ENCODE measurements around the gene ABTB2. TPM values are rescaled to one million over a fixed set of nuclear protein-coding genes. Genes with fewer than 3 reads are reported as not detected.

ABTB2 gene
- total and polyA plus RNA-seq, 2 of the 8 experiments (the other 6 are each of a cell fraction or from before 2014, with no cell fraction given): 7.7 to 10.2 TPM

DNA sequence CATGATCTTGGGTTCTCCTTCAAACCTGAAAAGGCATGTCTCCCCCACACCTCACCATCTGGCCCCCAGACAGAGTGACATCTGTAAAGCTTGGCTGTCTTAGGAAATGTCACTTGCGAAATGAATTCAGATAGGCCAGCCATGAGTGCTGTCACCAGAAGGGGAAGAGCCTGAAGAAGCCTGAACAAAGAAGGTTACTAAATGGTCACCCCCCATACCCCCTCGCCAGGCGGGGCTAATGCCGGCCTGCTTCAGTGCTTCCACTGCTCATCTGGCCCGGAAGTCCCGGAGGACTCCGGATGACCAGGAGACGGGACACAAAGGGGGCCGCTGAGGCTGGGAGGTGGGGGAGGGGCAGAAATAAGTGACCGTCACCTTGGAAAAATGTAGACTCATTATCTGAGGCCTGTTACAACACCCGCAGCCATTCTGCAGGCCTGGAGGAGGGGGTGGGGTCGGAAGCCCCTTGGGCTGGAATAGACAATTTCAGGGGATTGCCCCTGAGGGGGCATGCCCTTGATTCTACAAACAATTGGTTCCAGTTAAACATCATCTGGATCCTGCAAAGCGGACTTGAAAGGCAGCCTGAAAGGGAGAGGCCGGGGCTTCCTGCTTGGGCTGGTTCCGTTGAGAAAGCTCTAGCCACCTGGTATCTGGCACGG, 209.2 kb downstream of the ABTB2 start:
- TF ChIP-seq TAF1 (IDR thresholded peaks at IDR 0.05; ENCODE audit: low read depth, low read length): no peak
- TF ChIP-seq YY1 (IDR thresholded peaks at IDR 0.05; ENCODE audit: low read depth, low read length): no peak
- no peak for TF ChIP-seq CBX8 (IDR thresholded peaks at IDR 0.05; ENCODE audit: borderline replicate concordance, low read depth, low read length)
- no peak for TF ChIP-seq RXRA (IDR thresholded peaks at IDR 0.05; ENCODE audit: insufficient read depth, low read depth, low read length)
- no peak for TF ChIP-seq PHF8 (conservative IDR thresholded peaks at IDR 0.05; ENCODE audit: low read depth, low read length)
- TF ChIP-seq BACH1 (IDR thresholded peaks at IDR 0.05; ENCODE audit: low read length): no peak
- no peak for TF ChIP-seq JUND (IDR thresholded peaks at IDR 0.05; ENCODE audit: low read length)
- no peak overlapping the region for H2BK15ac ChIP-seq (ENCODE audit: low read length)
- H3K23me2 ChIP-seq (ENCODE audit: low read depth, low read length): no peaks in the 10 kb centered on the region
- H3K4ac ChIP-seq (replicated peaks; ENCODE audit: insufficient read length, low read depth, low read length): no peak overlapping the region
- no peaks in the 10 kb centered on the region for H3K27me3 ChIP-seq (replicated peaks in 1 of 4; ENCODE audit: control insufficient read depth in 3 of 4, extremely low read depth in 1 of 4, insufficient read depth in 3 of 4, low read length in 3 of 4)
- H3K18ac ChIP-seq (ENCODE audit: extremely low read depth, low read length): no peak overlapping the region
- ChIA-PET CTCF (ENCODE audit: partially characterized antibody) (interaction anchor here (0.6 to 5.5 kb wide), 11 partner anchors 9 to 344 kb away, joined by 3 to 42 read pairs (median 5); partner anchors contain the start of gene ABTB2), POLR2A (ENCODE audit: partially characterized antibody) (no interaction called here)
- H3K4me3 ChIP-seq (ENCODE audit: extremely low read depth in 1 of 4, insufficient read depth in 2 of 4, low read depth in 3 of 4, low read length in 4 of 4): no peak overlapping the region
- no peak for DNase-seq (ENCODE audit: low read depth in 1 of 2, low spot score in 2 of 2)
- FAIRE-seq: no peak
- H3K79me2 ChIP-seq (ENCODE audit: control insufficient read depth in 1 of 2, insufficient read depth in 2 of 2, low read length in 2 of 2): no peaks in the 10 kb centered on the region
- no peak overlapping the region for H3K56ac ChIP-seq (replicated peaks; ENCODE audit: insufficient read length, low read depth, low read length)
- no peak overlapping the region for H2AK5ac ChIP-seq (ENCODE audit: low read depth, low read length)
- no peak overlapping the region for H3K27ac ChIP-seq (ENCODE audit: low read depth, low read length)
- no peaks in the 10 kb centered on the region for H3K9me3 ChIP-seq (ENCODE audit: insufficient read depth in 2 of 2, low read depth in 1 of 2, low read length in 1 of 2)
- no peak overlapping the region for H2AFZ ChIP-seq (ENCODE audit: low read length)
- no peak overlapping the region for H2BK5ac ChIP-seq (ENCODE audit: low read depth, low read length)
- no peak overlapping the region for H4K91ac ChIP-seq (replicated peaks; ENCODE audit: insufficient read length, low read length)
- peaks cover 17 to 51% (median 31%) of the 10 kb centered on the region in 4 experiments for H3K36me3 ChIP-seq (ENCODE audit: control insufficient read depth in 2 of 4, insufficient read depth in 4 of 4, low read length in 3 of 4)
- H3K23ac ChIP-seq (ENCODE audit: insufficient read length): no peak overlapping the region
- no peak overlapping the region for H3K4me2 ChIP-seq (ENCODE audit: insufficient read depth in 1 of 2, low read depth in 2 of 2, low read length in 2 of 2)
- H4K8ac ChIP-seq (ENCODE audit: extremely low read depth, insufficient read depth, low read length): no peak overlapping the region
- no peaks in the 10 kb centered on the region for H3K79me1 ChIP-seq (ENCODE audit: low read depth, low read length)
- peaks cover 6 to 11% of the 10 kb centered on the region in 2 experiments for H4K20me1 ChIP-seq (replicated peaks in 1 of 2; ENCODE audit: control insufficient read depth in 1 of 2, insufficient read depth in 2 of 2, low read length in 2 of 2)
- no peak overlapping the region for H3K9ac ChIP-seq (replicated peaks in 1 of 4; ENCODE audit: extremely low read depth in 1 of 4, low read depth in 3 of 4, low read length in 3 of 4)
- no peak overlapping the region for H2BK120ac ChIP-seq (replicated peaks; ENCODE audit: low read depth, low read length)
- 95% methylated on average over 14 of the region's 16 CpGs; no CpG with 5 or more reads in 1 of the 2 experiments for WGBS, 2 experiments (ENCODE audit: extremely low coverage in 1 of 2, insufficient coverage in 1 of 2, insufficient read length in 1 of 2, insufficient replicate concordance in 2 of 2, low coverage in 1 of 2, low lambda C conversion rate in 2 of 2, missing lambda C conversion rate in 1 of 2)
- no peak overlapping the region for H2BK12ac ChIP-seq (ENCODE audit: low read depth, low read length)
- H4K5ac ChIP-seq (ENCODE audit: insufficient read length, low read depth, low read length): no peak overlapping the region
- H3K4me1 ChIP-seq (replicated peaks in 1 of 4; ENCODE audit: control insufficient read depth in 3 of 4, insufficient read depth in 4 of 4, low read length in 3 of 4): no peaks in the 10 kb centered on the region
- H3K14ac ChIP-seq (ENCODE audit: insufficient read length): no peak overlapping the region
- no peak overlapping the region for H2BK20ac ChIP-seq (ENCODE audit: low read length)
